Aorta (tissue), 5 donors: ENCODE results near the gene GABRG3. TPM values are rescaled to one million over a fixed set of nuclear protein-coding genes. Genes with fewer than 3 reads are reported as not detected.

Experiments used
- ATAC-seq: fragments of 200-7000 bp; cut with Tn5 transposase; one replicate; pipeline ENCODE4 v1.9.1; 2022; ENCODE audit warnings: moderate library complexity; ENCODE audit not compliant: low FRiP score
- DNase-seq, 2 donors: peaks; one replicate each; pipeline ENCODE4 v3.0.0-alpha.2; 2020
- H3K27ac ChIP-seq, 2 donors: one replicate each; pipeline ENCODE4 v1.5.1; 2013; ENCODE audit warnings: low read length in 2 of 2, mild to moderate bottlenecking in 2 of 2, moderate library complexity in 2 of 2, control low read depth in 1 of 2, inconsistent platforms in 1 of 2, low read depth in 1 of 2
- H3K27me3 ChIP-seq, 2 donors: one replicate each; pipeline ENCODE4 v1.6.1; 2013; ENCODE audit warnings: control low read depth in 1 of 2, low read length in 1 of 2, mild to moderate bottlenecking in 1 of 2, moderate library complexity in 1 of 2; ENCODE audit not compliant: insufficient read depth in 2 of 2, control insufficient read depth in 1 of 2
- H3K36me3 ChIP-seq, 2 donors: one replicate each; pipeline ENCODE4 v1.6.1; 2013; ENCODE audit warnings: control low read depth in 1 of 2, low read length in 1 of 2, mild to moderate bottlenecking in 1 of 2; ENCODE audit not compliant: insufficient read depth in 2 of 2, control insufficient read depth in 1 of 2
- H3K4me1 ChIP-seq, 2 donors: one replicate each; pipeline ENCODE4 v1.6.1; 2013; ENCODE audit warnings: low read length in 2 of 2, control low read depth in 1 of 2, mild to moderate bottlenecking in 1 of 2, moderate library complexity in 1 of 2; ENCODE audit not compliant: insufficient read depth in 2 of 2, control insufficient read depth in 1 of 2
- H3K4me3 ChIP-seq, 2 donors: one replicate each; pipeline ENCODE4 v1.5.1; 2013; ENCODE audit warnings: low read length in 2 of 2, control low read depth in 1 of 2, mild to moderate bottlenecking in 1 of 2
- H3K9me3 ChIP-seq: one replicate; pipeline ENCODE4 v1.6.1; 2013; ENCODE audit warnings: mild to moderate bottlenecking, low read length; ENCODE audit not compliant: control insufficient read depth
- WGBS, 2 donors: extraction: QIAGEN DNeasy Blood & Tissue Kit; methylation state at CpG; one replicate each; pipeline ENCODE4 v1.1.7; 2013; 5-methylcytosine and 5-hydroxymethylcytosine counted together
- intact Hi-C, 2 donors: fragments of 100-400 bp; cut with DNase I; formaldehyde crosslinking; loops; one replicate each; pipeline versions ENCODE4 v1.14.2 to v1.15.0; 2022
- polyA plus RNA-seq, 2 donors: library from polyadenylated mRNA; stranded (reverse); fragments of 200-250 nt; gene quantifications; one replicate each; pipeline ENCODE4 v1.2.3, GENCODE V29; 2013
- total RNA-seq, 2 donors: library from RNA; stranded (reverse); fragmentation: NEBNext Ultra II Directional; extraction: Animal tissue kit (Norgen Biotek cat#: 25700); gene quantifications; one replicate each; pipeline ENCODE4 v1.2.1, GENCODE V29; 2021
- donor health status: healthy with polysubstance abuse.
- donor health status: Bipolar disorder and iron deficiency.
- donor health status: DM: no; HTN: no; CAD: no.
- donor health status: DM: no; HTN: no; CAD: no.
- donor health status: DM: yes; HTN: yes; CAD: no.

Gene GABRG3
- total and polyA plus RNA-seq, 4 donors: not detected

DNA sequence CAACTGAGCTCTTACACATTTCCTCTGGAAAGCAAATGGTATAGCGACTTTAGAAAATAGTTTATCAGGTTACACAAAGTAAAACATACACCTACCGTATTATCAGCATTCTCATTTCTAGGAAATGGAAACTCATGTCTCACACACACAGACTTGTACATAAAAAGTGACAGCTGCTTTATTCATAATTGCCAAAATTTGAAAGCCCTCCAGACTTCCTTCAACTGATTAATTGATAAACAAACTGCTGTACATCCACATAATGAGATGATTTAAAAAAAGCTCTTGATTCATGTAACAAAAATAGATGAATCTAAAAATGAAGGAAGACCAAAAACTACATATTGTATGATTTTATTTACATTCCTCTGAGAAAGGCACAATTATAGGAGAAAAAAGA, 425.5 kb downstream of the GABRG3 start:
- Histone ChIP-seq H3K4me3 (no peak overlapping the region), H3K36me3 (no peaks in the 10 kb centered on the region), H3K4me1 (no peaks in the 10 kb centered on the region), H3K27me3 (no peaks in the 10 kb centered on the region), H3K27ac (no peak overlapping the region), H3K9me3 (no peaks in the 10 kb centered on the region)
- DNase-seq: no peak
- WGBS, 2 donors: 61 to 85% methylated on average over 2 of the region's 2 CpGs
- ATAC-seq: no peak
- intact Hi-C loops: no loop called here

DNA sequence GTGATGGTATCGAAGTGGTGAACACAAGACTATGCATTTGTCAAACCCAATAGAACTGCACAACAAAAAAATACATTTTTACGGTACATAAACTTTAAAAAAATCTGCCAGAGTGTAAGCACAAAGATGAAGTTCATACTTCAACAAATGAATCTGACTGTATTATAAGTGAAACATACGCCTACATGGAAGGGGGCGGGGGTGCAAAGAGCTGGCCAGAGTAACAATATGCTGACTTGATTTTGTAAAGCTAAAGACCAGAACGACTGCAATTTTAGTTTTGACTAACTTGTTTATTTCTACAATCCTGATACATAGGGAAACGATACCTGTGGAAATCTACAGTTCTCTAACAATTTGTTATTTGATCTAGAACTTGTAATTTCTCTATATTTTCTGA, 426.0 kb downstream of the GABRG3 start:
- H3K4me1 ChIP-seq: no peaks in the 10 kb centered on the region
- DNase-seq (no peak), ATAC-seq (no peak)
- no peaks in the 10 kb centered on the region for H3K27me3 ChIP-seq
- H3K36me3 ChIP-seq: no peaks in the 10 kb centered on the region
- no peak overlapping the region for H3K27ac ChIP-seq
- intact Hi-C loops: no loop called here
- no peak overlapping the region for H3K4me3 ChIP-seq
- WGBS, 2 donors: 86 to 88% methylated on average over 6 of the region's 6 CpGs
- H3K9me3 ChIP-seq: no peaks in the 10 kb centered on the region

DNA sequence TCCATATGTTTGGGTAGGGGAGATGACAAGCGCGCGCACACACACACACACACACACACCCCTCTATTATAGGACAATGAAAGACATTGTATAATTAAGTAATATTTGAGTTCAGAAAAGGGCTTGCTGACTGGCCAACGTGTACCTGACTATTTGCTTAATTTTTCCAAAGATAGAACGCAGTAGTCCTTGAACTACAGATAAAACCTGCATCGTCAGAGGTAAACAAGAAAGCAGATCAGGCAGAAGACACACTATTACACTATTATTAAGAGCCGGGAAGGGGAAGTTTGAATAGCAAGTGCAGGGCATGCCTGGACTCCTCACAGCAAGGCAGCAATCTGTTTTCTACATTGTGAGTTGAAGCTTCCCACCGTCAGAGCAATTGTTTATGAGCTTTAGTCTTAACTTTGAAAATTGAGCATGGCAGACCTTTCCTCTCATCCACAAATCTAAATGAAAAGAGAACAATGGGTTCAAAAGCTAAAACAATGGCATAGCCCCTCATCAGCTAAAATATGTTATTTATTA, 427.7 kb downstream of the GABRG3 start:
- H3K4me3 ChIP-seq: no peak overlapping the region
- H3K27ac ChIP-seq: no peak overlapping the region
- intact Hi-C loops: no loop called here
- no peaks in the 10 kb centered on the region for H3K9me3 ChIP-seq
- ATAC-seq (no peak), DNase-seq (no peak)
- no peaks in the 10 kb centered on the region for H3K4me1 ChIP-seq
- no peaks in the 10 kb centered on the region for H3K27me3 ChIP-seq
- no peaks in the 10 kb centered on the region for H3K36me3 ChIP-seq
- 70 to 71% methylated on average over 8 of the region's 8 CpGs for WGBS, 2 donors

DNA sequence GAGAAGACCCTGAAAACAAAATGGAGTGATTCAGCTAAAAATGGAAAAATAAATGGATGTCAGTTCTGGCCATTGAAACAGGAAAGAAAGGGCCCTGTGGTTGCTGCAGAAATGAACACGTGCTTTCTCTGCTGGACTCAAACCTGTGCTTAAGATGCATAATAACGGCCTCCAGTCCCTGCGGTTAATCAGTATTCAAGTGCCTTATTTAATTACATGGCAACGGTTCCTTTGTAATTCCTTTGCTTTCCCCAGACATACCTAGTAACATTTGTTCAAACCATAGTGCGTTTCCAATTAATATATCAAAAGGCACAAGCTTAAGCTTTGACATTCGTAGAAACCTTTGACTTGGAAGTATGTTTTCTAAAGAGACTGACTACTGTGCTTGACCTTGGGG, 428.3 kb downstream of the GABRG3 start:
- Histone ChIP-seq H3K36me3 (no peaks in the 10 kb centered on the region), H3K4me3 (no peak overlapping the region), H3K4me1 (no peaks in the 10 kb centered on the region), H3K27ac (no peak overlapping the region), H3K27me3 (no peaks in the 10 kb centered on the region), H3K9me3 (no peaks in the 10 kb centered on the region)
- no peak for ATAC-seq
- WGBS, 2 donors: 50 to 51% methylated on average over 6 of the region's 6 CpGs
- no peak for DNase-seq
- intact Hi-C loops: no loop called here

DNA sequence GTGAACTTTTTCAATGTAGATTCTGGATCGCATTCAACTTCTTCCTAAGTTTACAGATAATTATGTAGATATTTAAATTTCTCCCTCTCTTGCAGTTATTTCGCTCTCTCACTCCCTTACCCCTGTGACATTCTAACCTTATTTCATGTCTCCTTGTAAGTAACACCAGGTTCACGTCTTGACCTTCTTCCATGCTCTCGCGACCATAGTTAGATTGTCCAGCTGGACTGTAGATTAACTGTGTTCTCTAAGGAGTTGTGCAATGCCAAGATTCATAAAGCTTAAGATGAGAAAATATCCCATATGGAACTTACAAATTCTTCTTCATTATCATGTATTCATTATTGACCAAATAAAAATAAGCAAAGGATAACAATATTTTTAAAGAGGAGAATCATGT, 430.5 kb downstream of the GABRG3 start:
- DNase-seq (no peak), ATAC-seq (no peak)
- no peaks in the 10 kb centered on the region for H3K4me1 ChIP-seq
- H3K27ac ChIP-seq: no peak overlapping the region
- intact Hi-C loops: no loop called here
- peaks cover 2% of the 10 kb centered on the region for H3K9me3 ChIP-seq
- 51 to 57% methylated on average over 5 of the region's 5 CpGs for WGBS, 2 donors
- H3K27me3 ChIP-seq: no peaks in the 10 kb centered on the region
- H3K36me3 ChIP-seq: no peaks in the 10 kb centered on the region
- no peak overlapping the region for H3K4me3 ChIP-seq

DNA sequence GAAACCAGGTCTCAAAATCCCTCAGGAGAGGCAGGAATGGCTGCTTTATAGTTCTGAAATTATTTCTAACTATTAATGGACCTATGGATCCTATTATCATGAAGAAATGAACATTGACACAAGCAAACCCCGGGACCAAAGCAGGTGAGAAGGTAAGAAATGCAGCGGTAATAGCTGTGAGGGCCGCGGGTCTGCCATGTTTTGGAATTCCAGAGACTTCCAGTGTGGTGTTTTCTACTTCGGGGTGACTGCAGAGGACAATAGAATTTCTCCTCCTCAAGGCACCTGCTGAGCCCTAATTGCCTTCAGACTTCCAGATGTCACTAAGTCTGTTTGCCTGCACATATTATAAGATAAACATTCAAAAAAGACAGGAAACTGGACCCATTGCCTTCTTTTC, 437.4 kb downstream of the GABRG3 start:
- Histone ChIP-seq H3K36me3 (no peaks in the 10 kb centered on the region), H3K9me3 (peaks cover 2% of the 10 kb centered on the region), H3K27me3 (no peaks in the 10 kb centered on the region), H3K4me1 (no peaks in the 10 kb centered on the region), H3K4me3 (no peak overlapping the region), H3K27ac (no peak overlapping the region)
- ATAC-seq: no peak
- intact Hi-C loops: no loop called here
- DNase-seq: no peak
- 83 to 85% methylated on average over 5 of the region's 5 CpGs for WGBS, 2 donors

DNA sequence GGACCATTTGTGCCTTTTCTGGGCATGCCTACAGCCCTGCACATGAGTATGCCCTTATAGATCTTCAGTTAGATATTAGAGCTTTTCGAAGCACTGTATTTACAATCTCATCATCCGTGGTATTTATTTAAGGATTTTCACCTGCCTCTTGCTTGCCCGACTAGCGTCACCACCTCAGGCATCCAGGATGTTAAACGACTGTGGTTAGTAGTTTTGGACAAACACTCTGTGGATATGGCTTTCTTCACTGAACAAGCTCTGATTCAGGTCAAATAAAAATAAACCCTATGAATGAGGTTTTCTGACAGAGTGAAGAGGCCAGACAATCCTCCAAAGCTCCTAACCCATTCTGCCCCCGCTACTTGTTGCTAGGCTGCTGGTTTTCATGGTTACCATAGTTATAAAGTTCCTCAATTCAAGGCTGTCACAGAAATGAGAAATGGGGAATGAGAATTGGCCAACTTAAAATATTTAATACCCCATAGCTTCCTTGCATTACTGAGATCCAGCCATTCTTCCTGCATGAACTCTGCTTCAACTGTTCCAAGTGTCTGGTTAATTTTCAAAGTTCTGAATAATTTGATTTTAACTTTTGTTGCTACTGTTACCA, 440.1 kb downstream of the GABRG3 start:
- Histone ChIP-seq H3K4me3 (no peak overlapping the region), H3K4me1 (no peaks in the 10 kb centered on the region), H3K27ac (no peak overlapping the region), H3K9me3 (no peaks in the 10 kb centered on the region), H3K27me3 (no peaks in the 10 kb centered on the region), H3K36me3 (no peaks in the 10 kb centered on the region)
- no peak for ATAC-seq
- no peak for DNase-seq
- 64 to 65% methylated on average over 6 of the region's 6 CpGs for WGBS, 2 donors
- intact Hi-C loops: no loop called here

DNA sequence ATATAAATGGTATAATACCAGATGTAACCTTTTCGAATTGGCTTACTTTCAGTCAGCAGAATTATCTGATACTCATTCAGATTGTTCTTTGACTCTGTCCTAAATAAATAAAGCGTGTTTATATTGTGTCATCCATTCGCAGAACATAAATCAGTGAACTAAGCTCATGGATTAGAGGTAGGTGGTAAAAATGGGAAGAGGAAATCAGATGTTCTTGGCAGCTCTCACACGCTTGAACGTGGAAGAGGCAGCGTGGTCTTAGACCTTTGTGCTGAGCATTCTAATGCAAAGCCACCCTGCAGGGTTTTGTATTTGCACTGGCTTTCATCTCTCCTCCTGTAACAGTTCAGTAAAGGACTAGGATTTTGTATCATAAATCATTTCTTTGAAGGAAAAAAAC, 441.4 kb downstream of the GABRG3 start:
- Histone ChIP-seq H3K27me3 (no peaks in the 10 kb centered on the region), H3K4me1 (no peaks in the 10 kb centered on the region), H3K9me3 (peaks cover 3% of the 10 kb centered on the region), H3K36me3 (no peaks in the 10 kb centered on the region), H3K27ac (no peak overlapping the region), H3K4me3 (no peak overlapping the region)
- intact Hi-C loops: no loop called here
- DNase-seq (no peak), ATAC-seq (no peak)
- WGBS, 2 donors: 16 to 17% methylated on average over 6 of the region's 6 CpGs

DNA sequence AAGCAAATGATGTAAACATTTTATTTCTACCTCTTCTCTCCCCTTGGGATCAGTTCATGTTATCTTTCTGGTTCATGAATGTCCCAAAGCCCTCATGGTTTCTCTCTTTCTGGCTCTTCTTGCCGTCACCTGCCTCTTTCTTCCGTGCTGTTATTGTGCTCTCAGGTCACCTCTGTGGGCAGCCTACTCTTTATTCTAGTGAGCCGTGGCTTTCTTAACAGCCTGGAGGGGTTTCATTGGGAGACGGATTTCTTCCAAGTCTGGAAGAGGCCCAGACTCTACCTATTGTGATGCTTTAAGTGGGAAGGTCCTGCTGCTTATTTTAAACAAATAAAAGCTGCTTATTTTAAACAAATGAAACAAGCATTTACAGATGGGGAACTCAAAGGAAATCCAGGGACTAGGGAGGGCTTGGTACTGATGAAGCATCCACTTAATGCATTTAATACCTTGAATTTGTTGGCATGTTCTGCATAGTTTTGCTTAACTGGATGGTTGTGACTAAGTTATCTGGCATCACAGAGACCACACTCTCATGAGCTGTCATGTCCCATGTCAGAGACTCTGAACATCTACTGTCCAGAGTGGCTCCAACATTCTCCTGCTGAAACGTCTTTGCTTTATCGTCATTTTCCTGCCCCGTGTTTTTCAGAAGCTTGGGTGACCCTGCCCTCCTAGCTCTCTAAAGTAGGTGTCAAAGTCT, 443.3 kb downstream of the GABRG3 start:
- intact Hi-C loops: no loop called here

More for the DNA sequence above, 443.3 kb downstream of the GABRG3 start:
- no peak overlapping the region for H3K27ac ChIP-seq
- no peaks in the 10 kb centered on the region for H3K36me3 ChIP-seq
- no peaks in the 10 kb centered on the region for H3K27me3 ChIP-seq
- DNase-seq: no peak
- peaks cover 3% of the 10 kb centered on the region for H3K9me3 ChIP-seq
- 58 to 61% methylated on average over 7 of the region's 7 CpGs for WGBS, 2 donors
- H3K4me1 ChIP-seq: no peaks in the 10 kb centered on the region
- ATAC-seq: no peak
- no peak overlapping the region for H3K4me3 ChIP-seq
